ENCODE results near the gene ACAP1. TPM values are rescaled to one million over a fixed set of nuclear protein-coding genes. Genes with fewer than 3 reads are reported as not detected.
"Not testable (repeated sequence)": the region's sequence is repeated elsewhere in the genome, so short reads cannot be mapped to it uniquely, and the experiment has no call there.

ACAP1 gene
- total and polyA plus RNA-seq, 12 donors = 2.4 to 23.4 (median 13.4) TPM

- Histone ChIP-seq H3K36me3 (no peaks in the 10 kb centered on the region), H3K9me3 (no peaks in the 10 kb centered on the region), H3K27ac (no peak overlapping the region), H3K4me3 (no peak overlapping the region), H3K27me3 (no peaks in the 10 kb centered on the region), H3K4me1 (no peaks in the 10 kb centered on the region)
- WGBS, 2 donors = 94 to 95% methylated on average over 6 of the region's 6 CpGs
- DNase-seq (no peak), ATAC-seq (no peak)
- intact Hi-C loops (cut with DNase I) = loop anchor here in 1 of 10 donors (10.0 kb wide), 1 partner anchor 151 kb away; no protein-coding TSS in a partner anchor
- no peak for TF ChIP-seq CTCF (IDR thresholded peaks at IDR 0.05)
Observed at GRCh38 chr17:7363311-7363710, 27.0 kb downstream of the ACAP1 start.

DNA sequence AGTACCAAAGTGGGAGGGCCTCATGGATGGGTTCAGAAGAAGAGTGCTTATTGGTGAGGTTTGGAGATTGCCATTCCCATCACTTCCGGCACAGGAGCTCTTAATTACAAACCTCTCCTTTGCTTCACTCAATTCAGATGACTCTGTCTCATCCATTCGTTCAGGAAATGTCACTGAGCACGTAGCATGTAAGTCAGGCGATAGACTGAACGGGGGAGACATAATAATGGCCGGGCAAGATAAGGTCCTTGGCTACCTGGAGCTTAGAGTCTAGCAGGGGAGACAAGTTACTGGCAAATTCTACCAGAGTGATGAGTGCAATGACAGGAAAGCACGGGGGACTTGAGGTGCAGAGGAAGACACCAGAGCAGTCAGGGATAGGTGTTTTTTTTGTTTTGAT lies 29.6 kb downstream of the ACAP1 start:
- not testable (repeated sequence) for H3K36me3 ChIP-seq, ATAC-seq

DNA sequence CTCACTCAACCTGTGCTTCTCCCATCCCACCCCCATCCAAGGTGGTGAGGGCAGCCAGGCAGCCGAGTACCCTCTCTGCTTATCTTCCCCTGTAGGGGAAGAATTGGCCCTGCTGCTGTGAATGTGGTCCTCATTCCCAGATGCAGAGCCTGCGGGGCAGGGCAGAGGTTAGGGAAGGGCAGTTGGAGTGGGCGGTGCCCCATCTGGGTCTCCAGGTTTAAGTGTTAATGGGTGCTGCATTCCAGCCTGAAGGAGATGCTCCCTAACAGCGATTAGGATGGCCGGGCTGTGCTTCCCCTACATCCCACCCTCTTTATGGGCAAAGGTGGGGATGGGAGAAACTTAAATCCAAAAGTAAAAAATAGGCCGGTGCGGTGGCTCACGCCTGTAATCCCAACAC lies 30.8 kb downstream of the ACAP1 start:
- Histone ChIP-seq H3K27me3 (peaks cover 0 to 6% (median 0%) of the 10 kb centered on the region in 7 donors), H3K36me3 (no peaks in the 10 kb centered on the region), H3K4me1 (no peaks in the 10 kb centered on the region), H3K9me3 (no peaks in the 10 kb centered on the region), H3K4me3 (no peak overlapping the region), H3K27ac (no peak overlapping the region)
- no peak for DNase-seq
- no peak for TF ChIP-seq CTCF (IDR thresholded peaks at IDR 0.05)
- no peak for ATAC-seq
- intact Hi-C loops (cut with DNase I) = loop anchor here in 1 of 10 donors (10.0 kb wide), 1 partner anchor 148 kb away; no protein-coding TSS in a partner anchor
- WGBS, 2 donors = 69 to 84% methylated on average over 8 of the region's 8 CpGs

More for the DNA sequence above, 29.6 kb downstream of the ACAP1 start:
- intact Hi-C loops (cut with DNase I) = loop anchor here in 1 of 10 donors (10.0 kb wide), 1 partner anchor 149 kb away; no protein-coding TSS in a partner anchor
- not testable (repeated sequence) for H3K9me3 ChIP-seq, DNase-seq, H3K27me3 ChIP-seq, H3K27ac ChIP-seq, H3K4me3 ChIP-seq, H3K4me1 ChIP-seq
- WGBS, 2 donors = 76 to 87% methylated on average over 6 of the region's 7 CpGs

DNA sequence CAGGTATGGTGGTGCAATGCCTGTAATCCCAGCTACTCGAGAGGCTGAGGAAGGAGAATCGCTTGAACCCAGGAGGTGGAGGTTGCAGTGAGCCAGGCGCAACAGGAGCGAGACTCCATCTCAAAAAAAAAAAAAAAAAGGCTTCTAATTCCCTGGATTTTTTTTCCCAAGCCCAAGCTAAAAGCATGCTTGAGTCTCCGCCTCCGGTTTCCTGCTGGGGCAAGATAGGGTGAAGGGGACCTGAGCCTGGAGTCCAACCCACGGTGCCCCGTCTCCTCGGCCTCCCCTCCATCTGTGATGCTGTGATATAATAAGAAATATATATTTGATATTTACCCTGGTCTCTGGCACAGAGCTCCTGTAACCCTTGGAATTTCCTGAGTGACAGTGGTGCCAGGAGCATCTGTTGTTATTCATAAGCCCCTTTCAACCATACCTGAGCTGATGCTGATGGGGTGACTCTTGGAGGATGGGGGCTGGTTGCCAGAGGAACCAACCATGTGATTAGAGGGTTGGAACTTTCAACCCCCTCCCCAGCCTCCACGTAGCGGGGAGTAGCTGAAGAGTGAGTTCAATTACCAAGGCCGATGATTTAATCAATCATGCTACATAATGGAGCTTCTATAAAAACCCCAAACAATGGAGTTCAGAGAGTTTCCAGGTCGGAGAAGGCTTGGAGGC lies 31.7 kb downstream of the ACAP1 start:
- Histone ChIP-seq H3K36me3 (no peaks in the 10 kb centered on the region), H3K27ac (no peak overlapping the region), H3K4me3 (no peak overlapping the region), H3K9me3 (no peaks in the 10 kb centered on the region), H3K4me1 (no peaks in the 10 kb centered on the region), H3K27me3 (peaks cover 0 to 6% (median 0%) of the 10 kb centered on the region in 7 donors)
- DNase-seq (no peak), ATAC-seq (no peak)
- intact Hi-C loops (cut with DNase I) = loop anchor here in 1 of 10 donors (10.0 kb wide), 1 partner anchor 147 kb away; no protein-coding TSS in a partner anchor
- 61 to 68% methylated on average over 13 of the region's 13 CpGs for WGBS, 2 donors
- no peak for TF ChIP-seq CTCF (IDR thresholded peaks at IDR 0.05)

- H3K9me3 ChIP-seq, DNase-seq, H3K4me1 ChIP-seq, H3K27me3 ChIP-seq, H3K36me3 ChIP-seq, H3K27ac ChIP-seq, H3K4me3 ChIP-seq, ATAC-seq: not testable (repeated sequence)
- intact Hi-C loops (cut with DNase I) = loop anchor here in 1 of 10 donors (10.0 kb wide), 1 partner anchor 146 kb away; no protein-coding TSS in a partner anchor
- WGBS, 2 donors = 75% methylated on average over 5 of the region's 5 CpGs
Observed at GRCh38 chr17:7368599-7368994, 32.3 kb downstream of the ACAP1 start.

All from heart right ventricle (tissue), 16 donors.